Left lung (tissue), 10 donors: ENCODE data around the gene TBCD. TPM values are rescaled to one million over a fixed set of nuclear protein-coding genes. Genes with fewer than 3 reads are reported as not detected.

Experiments used
- ATAC-seq: fragments of 200-7000 bp; cut with Tn5 transposase; one replicate; pipeline ENCODE4 v1.9.1; 2020; ENCODE audit warnings: moderate library complexity
- DNase-seq, 4 donors: peaks; one replicate each; pipeline ENCODE4 v3.0.0-alpha.2; 2013 to 2020
- H3K27ac ChIP-seq, 2 donors: fragments of 200-600 bp; sonication (generic) in 1 of 2; one replicate each; pipeline versions ENCODE4 v1.5.0 to v1.8.0; 2020 to 2021
- H3K27me3 ChIP-seq, 2 donors: fragments of 200-600 bp; sonication (generic) in 1 of 2; one replicate each; pipeline versions ENCODE4 v1.5.0 to v1.8.0; 2020 to 2021
- H3K36me3 ChIP-seq, 2 donors: fragments of 200-600 bp; sonication (generic) in 1 of 2; one replicate each; pipeline versions ENCODE4 v1.5.0 to v1.8.0; 2020 to 2021
- H3K4me1 ChIP-seq, 2 donors: fragments of 200-600 bp; one replicate each; pipeline ENCODE4 v1.8.0; 2021
- H3K4me3 ChIP-seq, 2 donors: fragments of 200-600 bp; sonication (generic) in 1 of 2; one replicate each; pipeline versions ENCODE4 v1.5.0 to v1.8.0; 2020 to 2021; ENCODE audit warnings: mild to moderate bottlenecking in 1 of 2
- H3K9me3 ChIP-seq, 2 donors: fragments of 200-600 bp; sonication (generic) in 1 of 2; one replicate each; pipeline versions ENCODE4 v1.5.0 to v1.8.0; 2020 to 2021
- intact Hi-C, 2 donors: fragments of 100-400 bp; cut with DNase I; formaldehyde crosslinking; loops; one replicate each; pipeline versions ENCODE4 v1.11.2 to v1.14.2; 2022
- polyA plus RNA-seq, 6 donors: library from polyadenylated mRNA; unstranded; fragments of 120-200 nt; gene quantifications; one replicate each; pipeline ENCODE4 v1.2.1, GENCODE V29; 2013; ENCODE audit not compliant: insufficient read length in 6 of 6
- total RNA-seq, 2 donors: library from RNA; stranded (reverse); fragmentation: NEBNext Ultra II Directional; extraction: Animal tissue kit (Norgen Biotek cat#: 25700); gene quantifications; one replicate each; pipeline ENCODE4 v1.2.1, GENCODE V29; 2021
- TF ChIP-seq, protein P1 (sequence below), 2 donors: fragments of 200-600 bp; sonication (generic) in 1 of 2; IDR thresholded peaks; one replicate each; pipeline versions ENCODE4 v1.5.0 to v1.8.0; 2021; ENCODE audit warnings: antibody characterized with exemption in 2 of 2
- donor health status: DM: no; HTN: yes; CAD: no.
- donor health status: DM: no; HTN: no; CAD: no.

Gene TBCD
- total and polyA plus RNA-seq, 8 donors: 87.2 to 133 (median 104) TPM

DNA sequence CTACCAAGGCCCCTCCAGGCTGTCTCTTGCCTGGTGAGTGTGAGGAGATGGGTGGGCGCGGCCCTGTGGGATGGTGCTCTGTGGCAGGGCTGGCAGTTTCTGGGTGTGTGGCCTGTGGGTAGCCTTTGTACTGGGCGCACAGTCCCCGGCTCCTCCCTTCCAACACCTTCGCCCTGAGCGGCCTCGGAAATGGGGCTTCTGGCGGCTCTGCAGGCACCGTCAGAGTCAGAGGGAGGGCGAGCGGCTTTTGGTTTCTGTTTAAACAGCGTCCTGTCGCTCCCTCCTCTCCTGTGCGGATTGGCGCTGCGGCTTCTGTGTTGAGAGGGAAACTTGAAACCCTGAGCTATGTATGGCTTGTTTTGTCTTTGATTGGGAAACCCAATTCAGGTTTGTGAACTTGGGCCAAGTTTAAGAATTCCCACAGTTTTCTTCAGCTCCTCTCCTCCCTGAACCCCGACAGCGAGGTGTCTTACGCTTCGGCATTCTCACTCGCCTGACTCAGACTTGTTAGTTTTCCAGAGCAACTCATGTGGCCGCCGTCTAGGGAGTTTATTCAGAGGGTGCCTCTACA lies 96.2 kb downstream of the TBCD start:
- Histone ChIP-seq H3K27me3 (no peaks in the 10 kb centered on the region), H3K27ac (peak overlapping the region; percentile 60 to 76), H3K4me1 (peaks cover 2 to 20% of the 10 kb centered on the region in 2 donors), H3K9me3 (no peaks in the 10 kb centered on the region), H3K36me3 (no peaks in the 10 kb centered on the region), H3K4me3 (peak overlapping the region in 1 of 2 donors; percentile 8)
- intact Hi-C loops: no loop called here
- TF ChIP-seq, protein P1, sequence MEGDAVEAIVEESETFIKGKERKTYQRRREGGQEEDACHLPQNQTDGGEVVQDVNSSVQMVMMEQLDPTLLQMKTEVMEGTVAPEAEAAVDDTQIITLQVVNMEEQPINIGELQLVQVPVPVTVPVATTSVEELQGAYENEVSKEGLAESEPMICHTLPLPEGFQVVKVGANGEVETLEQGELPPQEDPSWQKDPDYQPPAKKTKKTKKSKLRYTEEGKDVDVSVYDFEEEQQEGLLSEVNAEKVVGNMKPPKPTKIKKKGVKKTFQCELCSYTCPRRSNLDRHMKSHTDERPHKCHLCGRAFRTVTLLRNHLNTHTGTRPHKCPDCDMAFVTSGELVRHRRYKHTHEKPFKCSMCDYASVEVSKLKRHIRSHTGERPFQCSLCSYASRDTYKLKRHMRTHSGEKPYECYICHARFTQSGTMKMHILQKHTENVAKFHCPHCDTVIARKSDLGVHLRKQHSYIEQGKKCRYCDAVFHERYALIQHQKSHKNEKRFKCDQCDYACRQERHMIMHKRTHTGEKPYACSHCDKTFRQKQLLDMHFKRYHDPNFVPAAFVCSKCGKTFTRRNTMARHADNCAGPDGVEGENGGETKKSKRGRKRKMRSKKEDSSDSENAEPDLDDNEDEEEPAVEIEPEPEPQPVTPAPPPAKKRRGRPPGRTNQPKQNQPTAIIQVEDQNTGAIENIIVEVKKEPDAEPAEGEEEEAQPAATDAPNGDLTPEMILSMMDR (IDR thresholded peaks at IDR 0.05): no peak
- ATAC-seq: peak; percentile 92
- peak in 3 of 4 donors; percentile 78 to 89 (median 86) for DNase-seq

DNA sequence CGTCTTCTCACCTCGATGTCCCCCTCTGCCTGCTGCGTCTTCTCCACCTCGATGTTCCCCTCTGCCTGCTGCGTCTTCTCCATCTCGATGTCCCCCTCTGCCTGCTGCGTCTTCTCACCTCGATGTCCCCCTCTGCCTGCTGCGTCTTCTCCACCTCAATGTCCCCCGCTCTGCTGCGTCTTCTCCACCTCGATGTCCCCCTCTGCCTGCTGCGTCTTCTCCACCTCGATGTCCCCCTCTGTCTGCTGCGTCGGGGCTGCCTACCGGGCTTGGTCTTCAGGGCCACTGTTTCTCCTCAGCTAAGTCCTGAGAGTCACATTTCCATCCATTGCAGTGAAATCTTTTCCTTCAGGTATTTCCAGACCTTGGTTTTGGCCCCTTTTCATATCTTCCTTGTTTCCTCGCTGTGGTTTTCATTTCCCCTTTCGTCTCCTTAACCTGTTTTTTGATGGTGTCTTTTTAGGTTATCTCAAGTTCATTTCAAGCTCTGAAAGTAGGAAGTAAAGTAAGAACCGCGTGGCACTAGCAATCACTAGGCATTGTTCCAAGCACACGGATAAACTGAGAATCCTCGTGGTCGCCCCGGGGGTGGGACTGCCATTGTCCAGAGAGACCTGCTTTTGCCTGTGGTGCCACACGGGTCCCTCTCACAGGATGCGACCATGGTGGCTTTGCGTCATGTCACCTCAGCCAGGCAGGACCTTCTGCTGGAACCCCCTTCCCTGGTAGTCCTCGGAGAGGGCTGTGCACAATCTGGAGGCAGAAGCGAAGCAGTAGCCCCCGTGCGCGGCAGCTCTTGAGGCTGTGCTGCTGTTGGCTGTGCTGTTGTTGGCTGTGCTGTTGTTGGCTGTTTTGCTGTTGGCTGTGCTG lies 97.4 kb downstream of the TBCD start:
- Histone ChIP-seq H3K27me3 (no peaks in the 10 kb centered on the region), H3K4me1 (peaks cover 2 to 20% of the 10 kb centered on the region in 2 donors), H3K36me3 (peaks cover 0 to 2% of the 10 kb centered on the region in 2 donors), H3K27ac (no peak overlapping the region), H3K9me3 (no peaks in the 10 kb centered on the region), H3K4me3 (no peak overlapping the region)
- TF ChIP-seq, protein P1 (IDR thresholded peaks at IDR 0.05): no peak
- DNase-seq: peak in 1 of 4 donors; percentile 29
- no peak for ATAC-seq
- intact Hi-C loops: no loop called here

DNA sequence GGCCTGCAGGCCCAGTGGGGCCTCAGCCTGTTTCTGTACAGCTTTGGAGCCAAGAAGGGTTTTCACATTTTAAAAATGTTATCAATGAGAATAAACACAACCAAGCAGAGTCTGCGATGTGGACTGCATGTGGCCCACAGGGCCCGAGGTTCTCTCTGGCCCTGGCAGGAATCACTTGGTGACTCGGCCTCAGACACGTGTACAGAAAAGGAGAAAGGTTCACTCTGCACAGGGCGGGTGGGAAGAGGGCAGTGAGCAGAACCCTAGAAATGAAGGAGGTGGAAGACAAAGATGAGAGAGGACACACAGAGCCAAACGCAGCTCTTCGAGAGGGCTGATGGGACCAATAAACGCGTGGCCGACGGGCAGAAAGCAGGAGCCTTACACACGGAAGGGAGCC lies 99.5 kb downstream of the TBCD start:
- no peak for ATAC-seq
- TF ChIP-seq, protein P1 (IDR thresholded peaks at IDR 0.05): no peak
- no peaks in the 10 kb centered on the region for H3K9me3 ChIP-seq
- intact Hi-C loops: no loop called here
- no peaks in the 10 kb centered on the region for H3K27me3 ChIP-seq
- DNase-seq: peak in 1 of 4 donors; percentile 49
- H3K27ac ChIP-seq: no peak overlapping the region
- H3K36me3 ChIP-seq: peaks cover 0 to 3% of the 10 kb centered on the region in 2 donors
- H3K4me1 ChIP-seq: peaks cover 2 to 20% of the 10 kb centered on the region in 2 donors
- H3K4me3 ChIP-seq: no peak overlapping the region

DNA sequence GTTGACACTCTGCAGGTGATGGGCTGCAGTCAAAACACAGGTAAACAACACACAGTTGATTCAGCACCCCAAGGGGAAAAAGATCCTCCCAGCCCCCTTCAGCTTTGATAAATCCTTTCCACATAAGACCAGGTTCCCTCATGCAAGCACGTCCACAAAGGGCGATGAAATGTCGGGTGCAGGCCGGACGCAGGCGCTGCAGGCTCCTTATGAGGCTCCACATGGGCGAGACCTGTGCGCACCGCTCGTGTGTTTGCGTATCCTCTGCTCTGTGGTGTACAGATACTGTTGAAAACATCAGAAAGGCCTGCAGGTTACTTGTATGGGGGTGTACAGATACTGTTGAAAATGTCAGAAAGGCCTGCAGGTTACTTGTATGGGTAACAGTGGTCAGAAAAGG lies 102.4 kb downstream of the TBCD start:
- Histone ChIP-seq H3K4me3 (no peak overlapping the region), H3K27ac (no peak overlapping the region), H3K36me3 (peaks cover 0 to 3% of the 10 kb centered on the region in 2 donors), H3K27me3 (no peaks in the 10 kb centered on the region), H3K9me3 (no peaks in the 10 kb centered on the region), H3K4me1 (peaks cover 0 to 10% of the 10 kb centered on the region in 2 donors)
- ATAC-seq (no peak), DNase-seq (no peak)
- TF ChIP-seq, protein P1 (IDR thresholded peaks at IDR 0.05): no peak
- intact Hi-C loops: no loop called here

DNA sequence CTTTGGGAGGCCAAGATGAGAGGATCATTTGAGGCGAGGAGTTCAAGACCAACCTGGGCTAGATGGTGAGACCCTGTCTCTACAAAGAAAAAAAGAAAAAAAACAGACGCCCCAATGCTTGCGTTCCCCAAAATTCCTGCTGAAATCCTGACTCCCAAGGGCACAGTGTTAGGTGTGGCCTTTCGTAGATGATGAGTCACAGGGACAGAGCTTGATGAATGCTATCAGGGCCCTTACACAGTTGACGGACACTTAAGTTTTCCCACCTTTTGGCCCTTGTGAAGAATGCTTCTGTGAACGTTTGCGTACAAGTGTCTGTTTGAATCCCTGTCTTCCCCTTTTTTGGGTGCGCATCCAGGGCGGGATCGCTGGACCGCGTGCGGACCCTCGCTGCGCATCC lies 104.5 kb downstream of the TBCD start:
- no peaks in the 10 kb centered on the region for H3K27me3 ChIP-seq
- intact Hi-C loops: no loop called here
- H3K9me3 ChIP-seq: no peaks in the 10 kb centered on the region
- no peak overlapping the region for H3K27ac ChIP-seq
- peaks cover 12 to 20% of the 10 kb centered on the region in 2 donors for H3K4me1 ChIP-seq
- ATAC-seq: no peak
- no peak for DNase-seq
- peaks cover 0 to 3% of the 10 kb centered on the region in 2 donors for H3K36me3 ChIP-seq
- H3K4me3 ChIP-seq: no peak overlapping the region
- TF ChIP-seq, protein P1 (IDR thresholded peaks at IDR 0.05): no peak
